GM10266 (cell line): ENCODE data around the gene MCEMP1.

ENCODE experiments used
- DNase-seq: peaks from one replicate; pipeline ENCODE4 v3.0.0; 2012; ENCODE audit errors: extremely low spot score
- CTCF ChIP-seq: IDR thresholded peaks from 2 replicates; pipeline ENCODE4 v1.5.1; 2012; ENCODE audit warnings: mild to moderate bottlenecking, low read depth; ENCODE audit not compliant: control insufficient read depth, insufficient read depth; ENCODE audit errors: missing control alignments

The MCEMP1 gene

GRCh38 chr19:7645163-7645562 lies 31.7 kb upstream of the MCEMP1 start:
- no peak for DNase-seq
- no peak for TF ChIP-seq CTCF

- no peak for TF ChIP-seq CTCF
- no peak for DNase-seq
These were observed 31.0 kb upstream of the MCEMP1 start for GRCh38 chr19:7645656-7646425.

GRCh38 chr19:7646426-7646700 lies 30.5 kb upstream of the MCEMP1 start:
- TF ChIP-seq CTCF = no peak
- no peak for DNase-seq

- no peak for TF ChIP-seq CTCF
- DNase-seq = no peak
These were observed 29.7 kb upstream of the MCEMP1 start for GRCh38 chr19:7647156-7647555.

GRCh38 chr19:7648265-7649014 lies 28.4 kb upstream of the MCEMP1 start:
- DNase-seq = no peak

GRCh38 chr19:7650148-7650547 lies 26.7 kb upstream of the MCEMP1 start:
- DNase-seq = no peak
- TF ChIP-seq CTCF = no peak

More at GRCh38 chr19:7648265-7649014, 28.4 kb upstream of the MCEMP1 start:
- TF ChIP-seq CTCF = no peak

- TF ChIP-seq CTCF = peak; percentile 93
- peak; percentile 91 for DNase-seq
These were observed 24.7 kb upstream of the MCEMP1 start for GRCh38 chr19:7652061-7652641.
